WERI-Rb-1 (cell line): ENCODE data around the gene AFF1.

Experiments
- DNase-seq: peaks from one replicate; pipeline ENCODE4 v3.0.0-alpha.2; 2020
- H3K27ac ChIP-seq: fragments of 250-450 bp; sonication (Bioruptor Pico); 2 replicates; pipeline ENCODE4 v1.5.1; 2020; ENCODE audit warnings: mild to moderate bottlenecking, moderate library complexity
- H3K27me3 ChIP-seq: fragments of 250-450 bp; sonication (Bioruptor Pico); 2 replicates; pipeline ENCODE4 v1.5.1; 2021; ENCODE audit warnings: mild to moderate bottlenecking, low read depth, moderate library complexity; ENCODE audit not compliant: insufficient read depth, severe bottlenecking
- H3K36me3 ChIP-seq: fragments of 250-450 bp; sonication (Bioruptor Pico); 2 replicates; pipeline ENCODE4 v1.5.1; 2020; ENCODE audit warnings: mild to moderate bottlenecking, moderate library complexity
- H3K4me3 ChIP-seq: 2 replicates; pipeline ENCODE4 v1.5.1; 2011; ENCODE audit warnings: low read depth, mild to moderate bottlenecking, control low read depth, low read length
- H3K9me3 ChIP-seq: fragments of 250-450 bp; sonication (Bioruptor Pico); 2 replicates; pipeline ENCODE4 v1.5.1; 2021; ENCODE audit warnings: mild to moderate bottlenecking, moderate library complexity; ENCODE audit not compliant: severe bottlenecking
- TF ChIP-seq, protein P1 (sequence below): IDR thresholded peaks from 2 replicates; pipeline ENCODE4 v1.5.1; 2011; ENCODE audit warnings: low read depth, mild to moderate bottlenecking, control low read depth, inconsistent platforms, low read length

The AFF1 gene

GRCh38 chr4:87151730-87152129 lies 216.9 kb downstream of the AFF1 start:
- H3K27ac ChIP-seq = no peak overlapping the region
- DNase-seq = no peak
- H3K27me3 ChIP-seq = no peaks in the 10 kb centered on the region
- H3K4me3 ChIP-seq = no peak overlapping the region
- TF ChIP-seq, protein P1, sequence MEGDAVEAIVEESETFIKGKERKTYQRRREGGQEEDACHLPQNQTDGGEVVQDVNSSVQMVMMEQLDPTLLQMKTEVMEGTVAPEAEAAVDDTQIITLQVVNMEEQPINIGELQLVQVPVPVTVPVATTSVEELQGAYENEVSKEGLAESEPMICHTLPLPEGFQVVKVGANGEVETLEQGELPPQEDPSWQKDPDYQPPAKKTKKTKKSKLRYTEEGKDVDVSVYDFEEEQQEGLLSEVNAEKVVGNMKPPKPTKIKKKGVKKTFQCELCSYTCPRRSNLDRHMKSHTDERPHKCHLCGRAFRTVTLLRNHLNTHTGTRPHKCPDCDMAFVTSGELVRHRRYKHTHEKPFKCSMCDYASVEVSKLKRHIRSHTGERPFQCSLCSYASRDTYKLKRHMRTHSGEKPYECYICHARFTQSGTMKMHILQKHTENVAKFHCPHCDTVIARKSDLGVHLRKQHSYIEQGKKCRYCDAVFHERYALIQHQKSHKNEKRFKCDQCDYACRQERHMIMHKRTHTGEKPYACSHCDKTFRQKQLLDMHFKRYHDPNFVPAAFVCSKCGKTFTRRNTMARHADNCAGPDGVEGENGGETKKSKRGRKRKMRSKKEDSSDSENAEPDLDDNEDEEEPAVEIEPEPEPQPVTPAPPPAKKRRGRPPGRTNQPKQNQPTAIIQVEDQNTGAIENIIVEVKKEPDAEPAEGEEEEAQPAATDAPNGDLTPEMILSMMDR = no peak
- no peaks in the 10 kb centered on the region for H3K36me3 ChIP-seq
- no peaks in the 10 kb centered on the region for H3K9me3 ChIP-seq

- Histone ChIP-seq H3K27me3 (no peaks in the 10 kb centered on the region), H3K36me3 (no peaks in the 10 kb centered on the region), H3K4me3 (no peak overlapping the region), H3K27ac (no peak overlapping the region), H3K9me3 (no peaks in the 10 kb centered on the region)
- TF ChIP-seq, protein P1 = no peak
- DNase-seq = no peak
These were observed 217.7 kb downstream of the AFF1 start for GRCh38 chr4:87152310-87153041.

- DNase-seq = no peak
- Histone ChIP-seq H3K36me3 (no peaks in the 10 kb centered on the region), H3K27me3 (no peaks in the 10 kb centered on the region), H3K9me3 (no peaks in the 10 kb centered on the region), H3K27ac (no peak overlapping the region), H3K4me3 (no peak overlapping the region)
- TF ChIP-seq, protein P1 = no peak
These were observed 218.5 kb downstream of the AFF1 start for GRCh38 chr4:87153078-87153870.

- Histone ChIP-seq H3K9me3 (no peaks in the 10 kb centered on the region), H3K27ac (no peak overlapping the region), H3K36me3 (peaks cover 19% of the 10 kb centered on the region), H3K4me3 (no peak overlapping the region), H3K27me3 (no peaks in the 10 kb centered on the region)
- DNase-seq = no peak
- TF ChIP-seq, protein P1 = no peak
These were observed 231.1 kb downstream of the AFF1 start for GRCh38 chr4:87165892-87166291.

- Histone ChIP-seq H3K36me3 (peaks cover 19% of the 10 kb centered on the region), H3K27ac (no peak overlapping the region), H3K4me3 (no peak overlapping the region), H3K9me3 (no peaks in the 10 kb centered on the region), H3K27me3 (no peaks in the 10 kb centered on the region)
- no peak for DNase-seq
- TF ChIP-seq, protein P1 = no peak
These were observed 231.6 kb downstream of the AFF1 start for GRCh38 chr4:87166296-87166854.
